Erythroblast (primary cell): ENCODE results near the gene CASD1.

ENCODE experiments used
- GATA1 ChIP-seq: IDR thresholded peaks from 2 replicates; pipeline ENCODE4 v1.6.1; 2011; ENCODE audit warnings: low read depth, mild to moderate bottlenecking, control low read depth, low read length, moderate library complexity
- POLR2A ChIP-seq: IDR thresholded peaks from 2 replicates; pipeline ENCODE4 v1.6.1; 2011; ENCODE audit warnings: mild to moderate bottlenecking, low read length

DNA sequence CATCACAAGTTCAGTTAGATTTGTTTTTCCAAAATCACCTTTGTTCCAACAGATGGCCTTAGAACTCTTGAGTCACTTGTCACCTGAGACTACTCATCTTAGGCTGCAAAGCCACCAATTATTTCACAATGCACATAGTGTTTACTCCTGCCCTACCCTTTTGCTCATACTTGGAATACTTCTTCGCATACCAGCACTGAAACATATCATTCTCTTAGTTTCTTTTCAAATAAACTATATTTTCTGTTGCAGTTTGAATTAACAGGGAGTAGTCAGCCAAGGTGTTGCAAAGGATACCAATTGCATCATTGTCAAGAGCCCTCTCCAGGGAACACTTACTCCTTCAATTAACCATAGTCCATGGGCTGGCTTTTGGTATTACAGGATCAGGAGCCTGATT lies 71.0 kb downstream of the CASD1 start:
- TF ChIP-seq POLR2A (no peak), GATA1 (no peak)
